Smooth muscle cell (in vitro differentiated cells): ENCODE measurements around the gene TBC1D22A. TPM values are rescaled to one million over a fixed set of nuclear protein-coding genes. Genes with fewer than 3 reads are reported as not detected.

Experiments
- DNase-seq: peaks from one replicate; lab custom pipeline; 2025; ENCODE audit not compliant: unreplicated experiment; lab: John Stamatoyannopoulos, UW
- H2AFZ ChIP-seq: fragments of 200-600 bp; sonication (generic); 2 replicates; pipeline ENCODE4 v1.6.0; 2016; ENCODE audit warnings: antibody characterized with exemption, low read depth, mild to moderate bottlenecking
- H3F3A ChIP-seq: fragments of 200-600 bp; sonication (generic); 2 replicates; pipeline ENCODE4 v1.6.0; 2017; ENCODE audit warnings: antibody characterized with exemption, low read depth
- H3K27ac ChIP-seq: fragments of 200-600 bp; sonication (generic); 2 replicates; pipeline ENCODE4 v1.5.1; 2016; ENCODE audit warnings: low read depth, mild to moderate bottlenecking
- H3K27me3 ChIP-seq: fragments of 200-600 bp; sonication (generic); 2 replicates; pipeline ENCODE4 v1.6.1; 2016; ENCODE audit warnings: low read depth, mild to moderate bottlenecking
- H3K36me3 ChIP-seq: fragments of 200-600 bp; sonication (generic); 2 replicates; pipeline ENCODE4 v1.5.1; 2016; ENCODE audit warnings: low read depth
- H3K4me1 ChIP-seq: fragments of 200-600 bp; sonication (generic); 2 replicates; pipeline ENCODE4 v1.5.1; 2016; ENCODE audit warnings: low read depth
- H3K4me2 ChIP-seq: fragments of 200-600 bp; sonication (generic); 2 replicates; pipeline ENCODE4 v1.6.0; 2016; ENCODE audit warnings: mild to moderate bottlenecking
- H3K4me3 ChIP-seq: fragments of 200-600 bp; sonication (generic); 2 replicates; pipeline ENCODE4 v1.5.1; 2016; ENCODE audit warnings: mild to moderate bottlenecking
- H3K79me2 ChIP-seq: fragments of 200-600 bp; sonication (generic); 2 replicates; pipeline ENCODE4 v1.6.0; 2016; ENCODE audit warnings: low read depth, mild to moderate bottlenecking
- H3K9ac ChIP-seq: fragments of 200-600 bp; sonication (generic); 2 replicates; pipeline ENCODE4 v1.6.0; 2016; ENCODE audit warnings: low read depth
- H3K9me3 ChIP-seq: fragments of 200-600 bp; sonication (generic); replicated peaks from 2 replicates; pipeline ENCODE4 v1.5.1; 2016; ENCODE audit warnings: low read depth
- H4K20me1 ChIP-seq: fragments of 200-600 bp; sonication (generic); 2 replicates; pipeline ENCODE4 v1.6.0; 2016; ENCODE audit warnings: low read depth
- CTCF ChIP-seq: fragments of 200-600 bp; sonication (generic); IDR thresholded peaks from 2 replicates; pipeline ENCODE4 v1.5.1; 2017; ENCODE audit warnings: borderline replicate concordance, mild to moderate bottlenecking, antibody characterized with exemption; ENCODE audit not compliant: insufficient read depth, poor library complexity, severe bottlenecking
- WGBS: methylation state at CpG from one replicate; pipeline ENCODE4 v1.1.7; 2016; ENCODE audit warnings: low lambda C conversion rate; 5-methylcytosine and 5-hydroxymethylcytosine counted together
- polyA plus RNA-seq: library from polyadenylated mRNA; unstranded; fragments of >200 nt; fragmentation: Nextera tagmentation; extraction: Ambion mirVana; gene quantifications from 2 replicates; pipeline ENCODE4 v1.2.1, GENCODE V29; 2016
- total RNA-seq: library from RNA; depleted of rRNA; stranded (reverse); fragments of >200 nt; gene quantifications from 2 replicates; pipeline ENCODE4 v1.2.3, GENCODE V29; 2014

Gene TBC1D22A
- total and polyA plus RNA-seq, 2 experiments from 2014 or later, result 12.5 to 14.4 TPM

GRCh38 chr22:47177334-47177815 is 414.9 kb downstream of the TBC1D22A start:
- Histone ChIP-seq H3K27ac (no peak overlapping the region), H3K36me3 (no peaks in the 10 kb centered on the region), H3K9me3 (no peaks in the 10 kb centered on the region), H3K9ac (no peak overlapping the region), H3K4me1 (no peaks in the 10 kb centered on the region), H3K4me2 (no peak overlapping the region), H3K79me2 (no peaks in the 10 kb centered on the region), H4K20me1 (no peaks in the 10 kb centered on the region), H3F3A (no peaks in the 10 kb centered on the region), H3K27me3 (no peaks in the 10 kb centered on the region), H2AFZ (no peak overlapping the region), H3K4me3 (no peak overlapping the region)
- no peak for TF ChIP-seq CTCF
- no peak for DNase-seq
- over 99% methylated on average over 16 of the region's 16 CpGs for WGBS

- H3K36me3 ChIP-seq, result no peaks in the 10 kb centered on the region
- H2AFZ ChIP-seq, result no peak overlapping the region
- H3K27ac ChIP-seq, result no peak overlapping the region
- no peak for DNase-seq
- TF ChIP-seq CTCF, result no peak
- H3K27me3 ChIP-seq, result no peaks in the 10 kb centered on the region
- no peaks in the 10 kb centered on the region for H3F3A ChIP-seq
- WGBS, result 96% methylated on average over 5 of the region's 5 CpGs
- H3K9me3 ChIP-seq, result no peaks in the 10 kb centered on the region
- H3K9ac ChIP-seq, result no peak overlapping the region
- no peaks in the 10 kb centered on the region for H3K4me1 ChIP-seq
- H4K20me1 ChIP-seq, result no peaks in the 10 kb centered on the region
- H3K79me2 ChIP-seq, result no peaks in the 10 kb centered on the region
- no peak overlapping the region for H3K4me3 ChIP-seq
- H3K4me2 ChIP-seq, result no peak overlapping the region
These were observed 415.9 kb downstream of the TBC1D22A start for GRCh38 chr22:47178339-47178738.

- Histone ChIP-seq H3K27ac (no peak overlapping the region), H3K27me3 (no peaks in the 10 kb centered on the region), H3K9ac (no peak overlapping the region), H3K9me3 (peaks cover 10% of the 10 kb centered on the region), H4K20me1 (no peaks in the 10 kb centered on the region), H3K36me3 (no peaks in the 10 kb centered on the region), H2AFZ (no peak overlapping the region), H3K4me3 (no peak overlapping the region), H3K4me2 (no peak overlapping the region), H3K79me2 (no peaks in the 10 kb centered on the region), H3K4me1 (no peaks in the 10 kb centered on the region), H3F3A (no peaks in the 10 kb centered on the region)
- TF ChIP-seq CTCF, result no peak
- 95% methylated on average over 2 of the region's 2 CpGs for WGBS
- DNase-seq, result no peak
These were observed 418.3 kb downstream of the TBC1D22A start for GRCh38 chr22:47180796-47181195.

GRCh38 chr22:47187176-47187957 is 424.9 kb downstream of the TBC1D22A start:
- H3F3A ChIP-seq, result no peaks in the 10 kb centered on the region
- no peaks in the 10 kb centered on the region for H3K27me3 ChIP-seq
- TF ChIP-seq CTCF, result no peak
- H3K4me2 ChIP-seq, result no peak overlapping the region
- H3K36me3 ChIP-seq, result no peaks in the 10 kb centered on the region
- no peak overlapping the region for H3K27ac ChIP-seq
- 88% methylated on average over 9 of the region's 9 CpGs for WGBS
- H4K20me1 ChIP-seq, result no peaks in the 10 kb centered on the region
- no peak overlapping the region for H3K4me3 ChIP-seq
- DNase-seq, result no peak
- H3K9ac ChIP-seq, result no peak overlapping the region
- H3K4me1 ChIP-seq, result no peaks in the 10 kb centered on the region
- H3K79me2 ChIP-seq, result no peaks in the 10 kb centered on the region
- peaks cover 14% of the 10 kb centered on the region for H3K9me3 ChIP-seq
- H2AFZ ChIP-seq, result no peak overlapping the region
